HepG2 (cell line): ENCODE measurements around the gene ZNF19. TPM values are rescaled to one million over a fixed set of nuclear protein-coding genes. Genes with fewer than 3 reads are reported as not detected.

Experiments
- ATAC-seq: fragments of 200-7000 bp; cut with Tn5 transposase; 3 replicates; pipeline ENCODE4 v1.9.1; 2020; ENCODE audit warnings: mild to moderate bottlenecking, moderate library complexity
- BruUV-seq: library from RNA; stranded (reverse); fragments of 400-500 nt; replicated peaks from 2 replicates; lab custom pipeline; 2021; lab: Mats Ljungman, UMichigan
- CTCF ChIA-PET: fragments of 300-600 bp; formaldehyde crosslinking; extraction: SDS; loops from one replicate; lab custom pipeline; 2021; ENCODE audit warnings: low total read pairs, inconsistent platforms, low intra/inter-chr PET ratio; lab: Yijun Ruan, JAX
- POLR2A ChIA-PET: fragments of 350-600 bp; sonication (Branson Sonifier 250); formaldehyde crosslinking; loops from one replicate; lab custom pipeline; 2020; ENCODE audit warnings: antibody characterized with exemption, inconsistent platforms; lab: Yijun Ruan, JAX
- DNase-seq: peaks from one replicate; pipeline ENCODE4 v3.0.0-alpha.2; 2015; ENCODE audit warnings: low spot score
- FAIRE-seq: peaks from 3 replicates; lab custom pipeline; 2011; peaks lifted over from hg19 to GRCh38; lab: Jason Lieb, UNC
- H2AFZ ChIP-seq: one replicate; pipeline ENCODE4 v1.6.1; 2011; ENCODE audit warnings: low read length, inconsistent platforms
- H3K27ac ChIP-seq: fragments of 300-600 bp; 3 replicates; pipeline ENCODE4 v1.8.0; 2011; ENCODE audit warnings: mixed run types, mild to moderate bottlenecking, mixed read lengths, low read length, inconsistent platforms; ENCODE audit not compliant: insufficient read depth; ENCODE audit errors: extremely low read length
- H3K27me3 ChIP-seq, 2 experiments: fragments of 200-600 bp in 1 of 2; 2 replicates in 1 of 2; 3 replicates in 1 of 2; pipeline versions ENCODE4 v1.6.0 to v1.8.0; 2011; ENCODE audit warnings: low read length in 2 of 2, mild to moderate bottlenecking in 2 of 2, moderate library complexity in 2 of 2, inconsistent platforms in 1 of 2; ENCODE audit not compliant: insufficient read depth in 2 of 2, control insufficient read depth in 1 of 2
- H3K36me3 ChIP-seq, 2 experiments: fragments of 200-600 bp in 1 of 2; replicated peaks in 1 of 2; 2 replicates in 1 of 2; 3 replicates in 1 of 2; pipeline versions ENCODE4 v1.5.1 to v1.8.0; 2011; ENCODE audit warnings: low read length in 2 of 2, inconsistent platforms in 1 of 2; ENCODE audit not compliant: insufficient read depth in 2 of 2, control insufficient read depth in 1 of 2
- H3K4me1 ChIP-seq: 2 replicates; pipeline ENCODE4 v1.5.1; 2012; ENCODE audit warnings: low read length, inconsistent platforms; ENCODE audit not compliant: insufficient read depth
- H3K4me2 ChIP-seq: 2 replicates; pipeline ENCODE4 v1.6.0; 2011; ENCODE audit warnings: low read depth, low read length, inconsistent platforms
- H3K4me3 ChIP-seq, 3 experiments: fragments of 200-600 bp in 1 of 3; sonication (generic), shearing (Covaris generic) in 1 of 3; replicated peaks in 1 of 3; 2 replicates each; pipeline ENCODE4 v1.5.1; 2011 to 2016; ENCODE audit warnings: low read length in 3 of 3, inconsistent platforms in 2 of 3, low read depth in 2 of 3, mild to moderate bottlenecking in 2 of 3, control low read depth in 1 of 3, mixed read lengths in 1 of 3; ENCODE audit not compliant: insufficient read depth in 1 of 3
- H3K79me2 ChIP-seq: one replicate; pipeline ENCODE4 v1.6.1; 2011; ENCODE audit warnings: low read length, inconsistent platforms; ENCODE audit not compliant: insufficient read depth
- H3K9ac ChIP-seq: 2 replicates; pipeline ENCODE4 v1.6.0; 2011; ENCODE audit warnings: mild to moderate bottlenecking, low read depth, low read length, inconsistent platforms; ENCODE audit not compliant: insufficient read depth
- H3K9me3 ChIP-seq: 2 replicates; pipeline ENCODE4 v1.5.1; 2012; ENCODE audit warnings: mild to moderate bottlenecking, low read length
- H4K20me1 ChIP-seq: 2 replicates; pipeline ENCODE4 v1.6.0; 2011; ENCODE audit warnings: inconsistent platforms, mild to moderate bottlenecking, low read length, moderate library complexity; ENCODE audit not compliant: insufficient read depth
- AGO2 ChIP-seq: fragments of 200-400 bp; formaldehyde crosslinking; optimal IDR thresholded peaks from 2 replicates; pipeline ENCODE3; 2017; ENCODE audit warnings: mild to moderate bottlenecking, low read depth, low read length, moderate library complexity
- ATF7 ChIP-seq, 2 experiments: fragments of 450-650 bp in 1 of 2; sonication (generic) in 1 of 2; formaldehyde crosslinking in 1 of 2; IDR thresholded peaks; 2 replicates each; pipeline versions ENCODE4 v1.4.0 to v1.6.1; 2016 to 2020; ENCODE audit warnings: antibody characterized with exemption in 1 of 2, mild to moderate bottlenecking in 1 of 2, missing genetic modification reagents in 1 of 2
- CCDC6 ChIP-seq: sonication (generic); formaldehyde crosslinking; IDR thresholded peaks from 2 replicates; pipeline ENCODE4 v1.8.1; 2022; ENCODE audit warnings: mild to moderate bottlenecking, missing genetic modification reagents, moderate library complexity
- ELF3 ChIP-seq: IDR thresholded peaks from 2 replicates; pipeline ENCODE4 v1.6.1; 2016; ENCODE audit warnings: missing genetic modification reagents, missing compliant biosample characterization
- KAT8 ChIP-seq: IDR thresholded peaks from 2 replicates; pipeline ENCODE4 v1.6.1; 2016; ENCODE audit warnings: missing genetic modification reagents, missing compliant biosample characterization
- MIXL1 ChIP-seq: IDR thresholded peaks from 2 replicates; pipeline ENCODE4 v1.6.1; 2016
- MZF1 ChIP-seq: sonication (generic); formaldehyde crosslinking; IDR thresholded peaks from 2 replicates; pipeline ENCODE4 v1.8.1; 2023; ENCODE audit warnings: mild to moderate bottlenecking, missing genetic modification reagents, borderline replicate concordance
- PAWR ChIP-seq: sonication (generic); formaldehyde crosslinking; IDR thresholded peaks from 2 replicates; pipeline ENCODE4 v1.4.0; 2020; ENCODE audit warnings: missing genetic modification reagents, mild to moderate bottlenecking, borderline replicate concordance
- RELA ChIP-seq: sonication (generic); formaldehyde crosslinking; IDR thresholded peaks from 2 replicates; pipeline ENCODE4 v1.4.0; 2020; ENCODE audit warnings: missing genetic modification reagents
- SRY ChIP-seq: sonication (generic); formaldehyde crosslinking; IDR thresholded peaks from 2 replicates; pipeline ENCODE4 v1.8.0; 2022; ENCODE audit warnings: mild to moderate bottlenecking, missing genetic modification reagents
- ZBTB3 ChIP-seq: sonication (generic); formaldehyde crosslinking; IDR thresholded peaks from 2 replicates; pipeline ENCODE4 v1.4.0; 2020; ENCODE audit warnings: low read depth, mild to moderate bottlenecking, moderate library complexity, missing genetic modification reagents, borderline replicate concordance
- ZKSCAN1 ChIP-seq: fragments of 150-350 bp; IDR thresholded peaks from 2 replicates; pipeline ENCODE4 v1.6.1; 2014; ENCODE audit warnings: low read length
- ZNF101 ChIP-seq: sonication (generic); formaldehyde crosslinking; IDR thresholded peaks from 2 replicates; pipeline ENCODE4 v1.4.0; 2020; ENCODE audit warnings: mild to moderate bottlenecking, low read depth, missing genetic modification reagents, borderline replicate concordance
- ZNF775 ChIP-seq: sonication (generic); formaldehyde crosslinking; IDR thresholded peaks from 2 replicates; pipeline ENCODE4 v1.4.0; 2020; ENCODE audit warnings: missing genetic modification reagents, mild to moderate bottlenecking, moderate library complexity, borderline replicate concordance
- ZNF850 ChIP-seq: sonication (generic); formaldehyde crosslinking; conservative IDR thresholded peaks from 2 replicates; pipeline ENCODE4 v1.9.0; 2021; ENCODE audit warnings: mild to moderate bottlenecking, missing genetic modification reagents
- WGBS: methylation state at CpG from one replicate; pipeline ENCODE4 v1.1.6; 2017; ENCODE audit warnings: low lambda C conversion rate; 5-methylcytosine and 5-hydroxymethylcytosine counted together
- in situ Hi-C: cut with HindIII; loops from 2 replicates; pipeline ENCODE4 v1.10.0; 2017; ENCODE audit warnings: low pct_unique_long_range_greater_than_20kb; ENCODE audit not compliant: extremely low pct_ligation_motif_present
- intact Hi-C: fragments of 100-400 bp; cut with micrococcal nuclease; formaldehyde crosslinking; loops from one replicate; pipeline ENCODE4 v1.10.0; 2022; ENCODE audit not compliant: unreplicated experiment
- polyA plus RNA-seq, 8 experiments: library from polyadenylated mRNA; depleted of rRNA in 3 of 8; stranded (reverse) in 7 of 8; unstranded in 1 of 8; fragments of >200 nt; fragmentation: Illumina TruSeq in 4 of 8; extraction: Trizol in 4 of 8; gene quantifications; 2 replicates each; pipeline versions ENCODE4 v1.2.1 to v1.2.3, GENCODE V29; 2011 to 2016; ENCODE audit warnings: low read depth in 4 of 8, missing spikeins in 1 of 8, mixed read lengths in 1 of 8; ENCODE audit not compliant: insufficient read depth in 1 of 8
- total RNA-seq, 5 experiments: library from RNA; depleted of rRNA; stranded (reverse); fragments of >200 nt; fragmentation: Illumina TruSeq; extraction: Trizol; gene quantifications; 2 replicates each; pipeline ENCODE4 v1.2.3, GENCODE V29; 2016; ENCODE audit warnings: low read depth in 1 of 5
- TF ChIP-seq, protein P1 (sequence below): sonication (generic); formaldehyde crosslinking; IDR thresholded peaks from 2 replicates; pipeline ENCODE4 v1.8.0; 2022; ENCODE audit warnings: missing genetic modification reagents, mild to moderate bottlenecking, moderate library complexity, borderline replicate concordance
- TF ChIP-seq, protein P2 (sequence below): IDR thresholded peaks from 2 replicates; pipeline ENCODE4 v1.6.1; 2016; ENCODE audit warnings: missing biosample characterization, missing genetic modification reagents, low read depth
- TF ChIP-seq, protein P3 (sequence below), 2 experiments: fragments of 450-650 bp in 1 of 2; sonication (generic) in 1 of 2; formaldehyde crosslinking; IDR thresholded peaks; 2 replicates each; pipeline versions ENCODE4 v1.5.0 to v1.8.0; 2020 to 2022; ENCODE audit warnings: mild to moderate bottlenecking in 1 of 2, missing genetic modification reagents in 1 of 2

Gene ZNF19
- total and polyA plus RNA-seq, 2 of the 13 experiments (the other 11 are each of a cell fraction or from before 2014, with no cell fraction given) = 3.2 to 5.8 TPM

GRCh38 chr16:71498031-71498430 is 8.9 kb upstream of the ZNF19 start:
- no peak overlapping the region for H2AFZ ChIP-seq
- 28% methylated on average over 3 of the region's 3 CpGs for WGBS
- intact Hi-C loops = loop anchor here (5.0 kb wide), 1 partner anchor 36 kb away; the partner anchor contains the start of gene ZNF23
- no peak overlapping the region for H3K27ac ChIP-seq
- CTCF ChIA-PET = interaction anchor here (2.4 to 2.7 kb wide), 2 partner anchors 57 to 85 kb away, joined by 22 to 31 read pairs; partner anchors contain the start of gene TLE7
- H3K27me3 ChIP-seq = no peaks in the 10 kb centered on the region
- BruUV-seq = no TSS peak
- H3K9me3 ChIP-seq = no peaks in the 10 kb centered on the region
- POLR2A ChIA-PET = interaction anchor here (1.4 kb wide), 1 partner anchor 14 kb away, joined by 5 read pairs; no protein-coding TSS in a partner anchor
- DNase-seq (no peak), FAIRE-seq (no peak), ATAC-seq (no peak)
- TF ChIP-seq PAWR (CRISPR knock-in tag) (no peak), AGO2 (no peak), ATF7 (IDR thresholded peaks at IDR 0.05) (no peak), ATF7 (CRISPR knock-in tag; IDR thresholded peaks at IDR 0.05) (no peak), ZKSCAN1 (no peak), MZF1 (no peak), ELF3 (CRISPR knock-in tag) (no peak), SRY (no peak), KAT8 (CRISPR knock-in tag) (no peak), ZBTB3 (CRISPR knock-in tag) (no peak), ZNF850 (CRISPR knock-in tag) (no peak), ZNF775 (CRISPR knock-in tag) (no peak), MIXL1 (CRISPR knock-in tag) (no peak), RELA (no peak), ZNF101 (CRISPR knock-in tag) (no peak), CCDC6 (CRISPR knock-in tag) (no peak)
- TF ChIP-seq, protein P1, sequence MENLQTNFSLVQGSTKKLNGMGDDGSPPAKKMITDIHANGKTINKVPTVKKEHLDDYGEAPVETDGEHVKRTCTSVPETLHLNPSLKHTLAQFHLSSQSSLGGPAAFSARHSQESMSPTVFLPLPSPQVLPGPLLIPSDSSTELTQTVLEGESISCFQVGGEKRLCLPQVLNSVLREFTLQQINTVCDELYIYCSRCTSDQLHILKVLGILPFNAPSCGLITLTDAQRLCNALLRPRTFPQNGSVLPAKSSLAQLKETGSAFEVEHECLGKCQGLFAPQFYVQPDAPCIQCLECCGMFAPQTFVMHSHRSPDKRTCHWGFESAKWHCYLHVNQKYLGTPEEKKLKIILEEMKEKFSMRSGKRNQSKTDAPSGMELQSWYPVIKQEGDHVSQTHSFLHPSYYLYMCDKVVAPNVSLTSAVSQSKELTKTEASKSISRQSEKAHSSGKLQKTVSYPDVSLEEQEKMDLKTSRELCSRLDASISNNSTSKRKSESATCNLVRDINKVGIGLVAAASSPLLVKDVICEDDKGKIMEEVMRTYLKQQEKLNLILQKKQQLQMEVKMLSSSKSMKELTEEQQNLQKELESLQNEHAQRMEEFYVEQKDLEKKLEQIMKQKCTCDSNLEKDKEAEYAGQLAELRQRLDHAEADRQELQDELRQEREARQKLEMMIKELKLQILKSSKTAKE (CRISPR knock-in tag) = no peak
- TF ChIP-seq, protein P2, sequence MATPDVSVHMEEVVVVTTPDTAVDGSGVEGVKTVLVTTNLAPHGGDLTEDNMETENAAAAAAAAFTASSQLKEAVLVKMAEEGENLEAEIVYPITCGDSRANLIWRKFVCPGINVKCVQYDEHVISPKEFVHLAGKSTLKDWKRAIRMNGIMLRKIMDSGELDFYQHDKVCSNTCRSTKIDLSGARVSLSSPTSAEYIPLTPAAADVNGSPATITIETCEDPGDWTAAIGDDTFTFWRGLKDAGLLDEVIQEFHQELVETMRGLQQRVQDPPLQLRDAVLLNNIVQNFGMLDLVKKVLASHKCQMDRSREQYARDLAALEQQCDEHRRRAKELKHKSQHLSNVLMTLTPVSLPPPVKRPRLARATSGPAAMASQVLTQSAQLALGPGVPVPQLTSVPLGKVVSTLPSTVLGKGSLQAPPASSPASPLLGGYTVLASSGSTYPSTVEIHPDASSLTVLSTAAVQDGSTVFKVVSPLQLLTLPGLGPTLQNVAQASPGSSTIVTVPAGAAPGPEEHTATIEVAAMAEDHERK (CRISPR knock-in tag) = no peak
- TF ChIP-seq, protein P3, sequence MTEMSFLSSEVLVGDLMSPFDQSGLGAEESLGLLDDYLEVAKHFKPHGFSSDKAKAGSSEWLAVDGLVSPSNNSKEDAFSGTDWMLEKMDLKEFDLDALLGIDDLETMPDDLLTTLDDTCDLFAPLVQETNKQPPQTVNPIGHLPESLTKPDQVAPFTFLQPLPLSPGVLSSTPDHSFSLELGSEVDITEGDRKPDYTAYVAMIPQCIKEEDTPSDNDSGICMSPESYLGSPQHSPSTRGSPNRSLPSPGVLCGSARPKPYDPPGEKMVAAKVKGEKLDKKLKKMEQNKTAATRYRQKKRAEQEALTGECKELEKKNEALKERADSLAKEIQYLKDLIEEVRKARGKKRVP (CRISPR knock-in tag; IDR thresholded peaks at IDR 0.05) = no peak
- no peaks in the 10 kb centered on the region for H4K20me1 ChIP-seq
- in situ Hi-C loops = loop anchor here (10.0 kb wide), 1 partner anchor 53 kb away; the partner anchor contains the start of gene TLE7
- no peak overlapping the region for H3K4me3 ChIP-seq
- no peaks in the 10 kb centered on the region for H3K79me2 ChIP-seq
- no peak overlapping the region for H3K4me2 ChIP-seq
- no peak overlapping the region for H3K9ac ChIP-seq
- no peaks in the 10 kb centered on the region for H3K4me1 ChIP-seq
- no peaks in the 10 kb centered on the region for H3K36me3 ChIP-seq
